Measurements from ENCODE around the gene RMND1. TPM values are rescaled to one million over a fixed set of nuclear protein-coding genes. Genes with fewer than 3 reads are reported as not detected.
"Not testable (repeated sequence)": the region's sequence is repeated elsewhere in the genome, so short reads cannot be mapped to it uniquely, and the experiment has no call there.

Gene RMND1
- polyA plus RNA-seq, 4 donors = 19.7 to 60.7 (median 38.1) TPM

DNA sequence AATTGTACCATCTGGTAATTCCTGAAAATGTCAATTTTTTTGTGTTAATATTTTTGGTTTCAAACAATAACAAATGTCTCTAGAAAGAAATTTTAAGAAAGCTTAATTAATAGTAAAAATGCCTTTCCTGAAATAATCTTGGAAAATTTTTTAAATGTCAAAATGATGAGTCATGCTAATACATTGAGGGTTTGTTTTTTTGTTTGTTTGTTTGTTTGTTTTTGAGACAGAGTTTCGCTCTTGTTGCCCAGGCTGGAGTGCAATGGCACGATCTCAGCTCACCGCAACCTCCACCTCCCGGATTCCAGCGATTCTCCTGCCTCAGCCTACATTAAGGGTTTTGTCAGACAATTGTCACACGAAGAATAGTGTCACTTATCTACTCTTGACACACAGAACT, 94.9 kb downstream of the RMND1 start:
- DNase-seq (ENCODE audit: low read depth in 4 of 4, low spot score in 3 of 4) = not testable (repeated sequence)

Other genes with a start within 250 kb of the RMND1 start
- gene AKAP12, start 212.2 kb downstream of the RMND1 start, polyA plus RNA-seq (ENCODE audit: insufficient read length in 4 of 4) = 100 to 1,000 TPM; 117 to 259 (median 195) TPM
- gene ZBTB2, start 60.6 kb downstream of the RMND1 start, polyA plus RNA-seq (ENCODE audit: insufficient read length in 4 of 4) = 10 to 100 TPM; 16.4 to 21.4 (median 17.5) TPM
- gene CCDC170, start 41.9 kb upstream of the RMND1 start, polyA plus RNA-seq (ENCODE audit: insufficient read length in 4 of 4) = 1 to 10 TPM; 1.4 to 4.3 (median 2.6) TPM

Measured in left renal pelvis (tissue), 4 donors.